KMS-11 (cell line): ENCODE results near the gene COQ8B.

Experiments
- H2AFZ ChIP-seq: fragments of 200-600 bp; sonication (generic); 2 replicates; pipeline ENCODE4 v1.6.1; 2016; ENCODE audit warnings: antibody characterized with exemption, mixed run types, low read depth
- H3K27ac ChIP-seq: fragments of 200-600 bp; sonication (generic); 2 replicates; pipeline ENCODE4 v1.6.1; 2016; ENCODE audit warnings: mild to moderate bottlenecking, mixed run types
- H3K27me3 ChIP-seq: fragments of 200-600 bp; sonication (generic); 2 replicates; pipeline ENCODE4 v1.6.1; 2017; ENCODE audit warnings: mild to moderate bottlenecking, low read depth, mixed run types, moderate library complexity; ENCODE audit not compliant: insufficient read depth
- H3K36me3 ChIP-seq: fragments of 200-600 bp; sonication (generic); 2 replicates; pipeline ENCODE4 v1.6.1; 2017; ENCODE audit warnings: mild to moderate bottlenecking, mixed run types; ENCODE audit not compliant: insufficient read depth
- H3K4me1 ChIP-seq: fragments of 200-600 bp; sonication (generic); 2 replicates; pipeline ENCODE4 v1.6.1; 2016; ENCODE audit warnings: mild to moderate bottlenecking, low read depth, mixed run types; ENCODE audit not compliant: poor library complexity, severe bottlenecking
- H3K4me2 ChIP-seq: fragments of 200-600 bp; sonication (generic); 2 replicates; pipeline ENCODE4 v1.7.0; 2016; ENCODE audit warnings: mild to moderate bottlenecking, mixed run types
- H3K4me3 ChIP-seq: fragments of 200-600 bp; sonication (generic); IDR thresholded peaks from 2 replicates; pipeline ENCODE4 v1.6.1; 2017; ENCODE audit warnings: low read depth, low read length, mixed read lengths; ENCODE audit not compliant: insufficient read depth
- H3K79me2 ChIP-seq: fragments of 200-600 bp; sonication (generic); 2 replicates; pipeline ENCODE4 v1.6.1; 2016; ENCODE audit warnings: low read depth, mixed run types; ENCODE audit not compliant: insufficient read depth
- H3K9ac ChIP-seq: fragments of 200-600 bp; sonication (generic); 2 replicates; pipeline ENCODE4 v1.6.1; 2016; ENCODE audit warnings: mild to moderate bottlenecking, mixed run types
- H4K20me1 ChIP-seq: fragments of 200-600 bp; sonication (generic); 2 replicates; pipeline ENCODE4 v1.6.1; 2016; ENCODE audit warnings: mild to moderate bottlenecking, mixed run types; ENCODE audit not compliant: insufficient read depth
- TF ChIP-seq, protein P1 (sequence below): fragments of 200-600 bp; sonication (generic); conservative IDR thresholded peaks from 2 replicates; pipeline ENCODE4 v1.6.1; 2017; ENCODE audit warnings: low read depth, mild to moderate bottlenecking, antibody characterized with exemption, low read length, moderate library complexity, mixed read lengths

COQ8B gene

GRCh38 chr19:40705362-40705651, 11.4 kb downstream of the COQ8B start:
- H4K20me1 ChIP-seq, result no peaks in the 10 kb centered on the region
- H3K4me3 ChIP-seq, result no peak overlapping the region
- no peak overlapping the region for H3K4me2 ChIP-seq
- H3K9ac ChIP-seq, result no peak overlapping the region
- no peaks in the 10 kb centered on the region for H3K36me3 ChIP-seq
- H2AFZ ChIP-seq, result no peak overlapping the region
- H3K4me1 ChIP-seq, result no peaks in the 10 kb centered on the region
- TF ChIP-seq, protein P1, sequence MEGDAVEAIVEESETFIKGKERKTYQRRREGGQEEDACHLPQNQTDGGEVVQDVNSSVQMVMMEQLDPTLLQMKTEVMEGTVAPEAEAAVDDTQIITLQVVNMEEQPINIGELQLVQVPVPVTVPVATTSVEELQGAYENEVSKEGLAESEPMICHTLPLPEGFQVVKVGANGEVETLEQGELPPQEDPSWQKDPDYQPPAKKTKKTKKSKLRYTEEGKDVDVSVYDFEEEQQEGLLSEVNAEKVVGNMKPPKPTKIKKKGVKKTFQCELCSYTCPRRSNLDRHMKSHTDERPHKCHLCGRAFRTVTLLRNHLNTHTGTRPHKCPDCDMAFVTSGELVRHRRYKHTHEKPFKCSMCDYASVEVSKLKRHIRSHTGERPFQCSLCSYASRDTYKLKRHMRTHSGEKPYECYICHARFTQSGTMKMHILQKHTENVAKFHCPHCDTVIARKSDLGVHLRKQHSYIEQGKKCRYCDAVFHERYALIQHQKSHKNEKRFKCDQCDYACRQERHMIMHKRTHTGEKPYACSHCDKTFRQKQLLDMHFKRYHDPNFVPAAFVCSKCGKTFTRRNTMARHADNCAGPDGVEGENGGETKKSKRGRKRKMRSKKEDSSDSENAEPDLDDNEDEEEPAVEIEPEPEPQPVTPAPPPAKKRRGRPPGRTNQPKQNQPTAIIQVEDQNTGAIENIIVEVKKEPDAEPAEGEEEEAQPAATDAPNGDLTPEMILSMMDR, result no peak
- no peaks in the 10 kb centered on the region for H3K27me3 ChIP-seq
- H3K27ac ChIP-seq, result no peak overlapping the region
- no peaks in the 10 kb centered on the region for H3K79me2 ChIP-seq

- H3K79me2 ChIP-seq, result no peaks in the 10 kb centered on the region
- H2AFZ ChIP-seq, result no peak overlapping the region
- H3K36me3 ChIP-seq, result no peaks in the 10 kb centered on the region
- TF ChIP-seq, protein P1, result no peak
- H3K27me3 ChIP-seq, result no peaks in the 10 kb centered on the region
- H3K9ac ChIP-seq, result no peak overlapping the region
- no peak overlapping the region for H3K27ac ChIP-seq
- H4K20me1 ChIP-seq, result no peaks in the 10 kb centered on the region
- no peak overlapping the region for H3K4me2 ChIP-seq
- no peaks in the 10 kb centered on the region for H3K4me1 ChIP-seq
- H3K4me3 ChIP-seq, result no peak overlapping the region
Observed at GRCh38 chr19:40704491-40705361, 12.0 kb downstream of the COQ8B start.

GRCh38 chr19:40703029-40703755, 13.5 kb downstream of the COQ8B start:
- Histone ChIP-seq H2AFZ (no peak overlapping the region), H4K20me1 (no peaks in the 10 kb centered on the region), H3K27ac (no peak overlapping the region), H3K4me1 (no peaks in the 10 kb centered on the region), H3K4me3 (no peak overlapping the region), H3K79me2 (no peaks in the 10 kb centered on the region), H3K9ac (no peak overlapping the region), H3K36me3 (no peaks in the 10 kb centered on the region), H3K27me3 (no peaks in the 10 kb centered on the region), H3K4me2 (no peak overlapping the region)
- TF ChIP-seq, protein P1, result no peak

- Histone ChIP-seq H4K20me1 (no peaks in the 10 kb centered on the region), H3K27ac (no peak overlapping the region), H3K4me2 (no peak overlapping the region), H3K9ac (no peak overlapping the region), H3K4me1 (no peaks in the 10 kb centered on the region), H3K27me3 (no peaks in the 10 kb centered on the region), H2AFZ (no peak overlapping the region), H3K79me2 (no peaks in the 10 kb centered on the region), H3K4me3 (no peak overlapping the region), H3K36me3 (no peaks in the 10 kb centered on the region)
- TF ChIP-seq, protein P1, result no peak
Observed at GRCh38 chr19:40702337-40703012, 14.2 kb downstream of the COQ8B start.
